ENCODE measurements around the gene CTU1. TPM values are rescaled to one million over a fixed set of nuclear protein-coding genes. Genes with fewer than 3 reads are reported as not detected.

CTU1 gene
- total RNA-seq, 2 donors from 2014 or later = 4.9 to 12.5 TPM

DNA sequence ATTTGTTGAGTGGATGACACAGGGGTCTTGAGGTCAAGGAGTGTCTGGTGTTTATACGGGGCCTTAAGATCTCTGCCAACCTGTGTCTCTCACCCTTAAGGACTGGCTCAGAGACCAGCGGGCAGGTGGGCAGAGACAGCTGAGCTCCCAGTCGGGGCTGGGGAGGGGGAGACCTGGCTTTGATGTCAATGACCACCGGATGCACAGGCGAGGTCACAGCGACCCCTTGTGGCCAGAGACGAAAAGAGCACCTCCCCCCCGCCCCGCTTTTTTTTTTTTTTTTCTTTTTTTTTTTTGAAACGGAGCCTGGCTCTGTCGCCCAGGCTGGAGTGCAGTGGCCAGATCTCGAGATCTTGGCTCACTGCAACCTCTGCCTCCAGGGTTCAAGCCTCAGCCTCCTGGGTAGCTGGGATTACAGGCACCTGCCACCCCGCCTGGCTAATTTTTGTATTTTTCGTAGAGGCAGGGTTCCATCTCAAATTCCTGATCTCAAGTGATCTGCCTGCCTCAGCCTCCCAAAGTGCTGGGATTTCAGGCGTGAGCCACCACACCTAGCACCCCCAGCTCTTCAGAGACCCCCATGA, 13.4 kb downstream of the CTU1 start:
- DNase-seq (ENCODE audit: low spot score) = no peak
- ATAC-seq (ENCODE audit: insufficient number of reproducible peaks, low FRiP score, low read depth) = no peak
- H3K27me3 ChIP-seq (replicated peaks; ENCODE audit: insufficient read depth) = no peaks in the 10 kb centered on the region
- no peak overlapping the region for H3K27ac ChIP-seq
- no peaks in the 10 kb centered on the region for H3K9me3 ChIP-seq
- no peaks in the 10 kb centered on the region for H3K4me1 ChIP-seq (ENCODE audit: control insufficient read depth in 1 of 2, low read depth in 2 of 2)
- no peak overlapping the region for H3K4me3 ChIP-seq
- H3K36me3 ChIP-seq = no peaks in the 10 kb centered on the region
- TF ChIP-seq, protein P1, sequence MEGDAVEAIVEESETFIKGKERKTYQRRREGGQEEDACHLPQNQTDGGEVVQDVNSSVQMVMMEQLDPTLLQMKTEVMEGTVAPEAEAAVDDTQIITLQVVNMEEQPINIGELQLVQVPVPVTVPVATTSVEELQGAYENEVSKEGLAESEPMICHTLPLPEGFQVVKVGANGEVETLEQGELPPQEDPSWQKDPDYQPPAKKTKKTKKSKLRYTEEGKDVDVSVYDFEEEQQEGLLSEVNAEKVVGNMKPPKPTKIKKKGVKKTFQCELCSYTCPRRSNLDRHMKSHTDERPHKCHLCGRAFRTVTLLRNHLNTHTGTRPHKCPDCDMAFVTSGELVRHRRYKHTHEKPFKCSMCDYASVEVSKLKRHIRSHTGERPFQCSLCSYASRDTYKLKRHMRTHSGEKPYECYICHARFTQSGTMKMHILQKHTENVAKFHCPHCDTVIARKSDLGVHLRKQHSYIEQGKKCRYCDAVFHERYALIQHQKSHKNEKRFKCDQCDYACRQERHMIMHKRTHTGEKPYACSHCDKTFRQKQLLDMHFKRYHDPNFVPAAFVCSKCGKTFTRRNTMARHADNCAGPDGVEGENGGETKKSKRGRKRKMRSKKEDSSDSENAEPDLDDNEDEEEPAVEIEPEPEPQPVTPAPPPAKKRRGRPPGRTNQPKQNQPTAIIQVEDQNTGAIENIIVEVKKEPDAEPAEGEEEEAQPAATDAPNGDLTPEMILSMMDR (IDR thresholded peaks at IDR 0.05) = peak; percentile 31

- Histone ChIP-seq H3K4me1 (ENCODE audit: control insufficient read depth in 1 of 2, low read depth in 2 of 2) (no peaks in the 10 kb centered on the region), H3K27me3 (replicated peaks; ENCODE audit: insufficient read depth) (no peaks in the 10 kb centered on the region), H3K9me3 (no peaks in the 10 kb centered on the region), H3K36me3 (no peaks in the 10 kb centered on the region), H3K4me3 (no peak overlapping the region), H3K27ac (no peak overlapping the region)
- DNase-seq (ENCODE audit: low spot score) = no peak
- no peak for ATAC-seq (ENCODE audit: insufficient number of reproducible peaks, low FRiP score, low read depth)
- TF ChIP-seq, protein P1 (IDR thresholded peaks at IDR 0.05) = no peak
Observed at GRCh38 chr19:51093510-51094345, 14.5 kb downstream of the CTU1 start.

DNA sequence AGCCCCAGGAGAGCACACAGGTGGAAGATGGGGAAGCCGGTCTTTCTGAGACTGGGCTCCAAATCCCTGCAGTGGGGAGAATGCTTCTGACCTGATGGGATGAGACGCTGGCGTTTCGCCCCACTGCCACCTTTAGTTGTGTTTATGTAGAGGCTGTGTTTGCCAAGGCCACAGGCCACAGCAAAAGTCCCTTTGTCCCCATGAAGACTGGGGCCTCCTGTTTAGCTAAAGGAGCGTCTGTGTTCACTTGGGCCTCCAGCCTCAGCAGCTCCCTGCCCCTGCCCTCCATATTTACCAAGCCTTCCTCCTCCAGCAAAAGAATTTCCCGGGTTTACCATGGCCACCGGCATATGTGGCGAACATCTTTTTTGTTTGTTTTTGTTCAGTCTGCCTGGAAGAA, 15.1 kb downstream of the CTU1 start:
- H3K36me3 ChIP-seq = no peaks in the 10 kb centered on the region
- no peak overlapping the region for H3K4me3 ChIP-seq
- H3K27ac ChIP-seq = no peak overlapping the region
- DNase-seq (ENCODE audit: low spot score) = no peak
- H3K9me3 ChIP-seq = no peaks in the 10 kb centered on the region
- TF ChIP-seq, protein P1 (IDR thresholded peaks at IDR 0.05) = no peak
- ATAC-seq (ENCODE audit: insufficient number of reproducible peaks, low FRiP score, low read depth) = no peak
- H3K27me3 ChIP-seq (replicated peaks; ENCODE audit: insufficient read depth) = no peaks in the 10 kb centered on the region
- H3K4me1 ChIP-seq (ENCODE audit: control insufficient read depth in 1 of 2, low read depth in 2 of 2) = no peaks in the 10 kb centered on the region

GRCh38 chr19:51091895-51092873, 16.0 kb downstream of the CTU1 start:
- Histone ChIP-seq H3K27ac (no peak overlapping the region), H3K4me3 (no peak overlapping the region), H3K36me3 (no peaks in the 10 kb centered on the region), H3K27me3 (replicated peaks; ENCODE audit: insufficient read depth) (no peaks in the 10 kb centered on the region), H3K4me1 (ENCODE audit: control insufficient read depth in 1 of 2, low read depth in 2 of 2) (no peaks in the 10 kb centered on the region), H3K9me3 (no peaks in the 10 kb centered on the region)
- no peak for ATAC-seq (ENCODE audit: insufficient number of reproducible peaks, low FRiP score, low read depth)
- TF ChIP-seq, protein P1 (IDR thresholded peaks at IDR 0.05) = no peak
- no peak for DNase-seq (ENCODE audit: low spot score)

GRCh38 chr19:51091126-51091525, 17.1 kb downstream of the CTU1 start:
- no peaks in the 10 kb centered on the region for H3K27me3 ChIP-seq (replicated peaks; ENCODE audit: insufficient read depth)
- no peak for DNase-seq (ENCODE audit: low spot score)
- H3K4me1 ChIP-seq (ENCODE audit: control insufficient read depth in 1 of 2, low read depth in 2 of 2) = no peaks in the 10 kb centered on the region
- TF ChIP-seq, protein P1 (IDR thresholded peaks at IDR 0.05) = no peak
- no peak overlapping the region for H3K4me3 ChIP-seq
- no peaks in the 10 kb centered on the region for H3K9me3 ChIP-seq
- H3K27ac ChIP-seq = no peak overlapping the region
- H3K36me3 ChIP-seq = no peaks in the 10 kb centered on the region
- no peak for ATAC-seq (ENCODE audit: insufficient number of reproducible peaks, low FRiP score, low read depth)
